HepG2 (cell line): ENCODE measurements around the gene SPHK1. TPM values are rescaled to one million over a fixed set of nuclear protein-coding genes. Genes with fewer than 3 reads are reported as not detected.

Experiments
- CENPT ChIP-seq: sonication (generic); formaldehyde crosslinking; IDR thresholded peaks from 2 replicates; pipeline ENCODE4 v1.8.0; 2022; ENCODE audit warnings: low read depth, mild to moderate bottlenecking, moderate library complexity, missing genetic modification reagents
- IRF1 ChIP-seq: sonication (generic); formaldehyde crosslinking; IDR thresholded peaks from 2 replicates; pipeline ENCODE4 v1.4.0; 2020; ENCODE audit warnings: low read depth, mild to moderate bottlenecking, missing genetic modification reagents
- THAP11 ChIP-seq: IDR thresholded peaks from 2 replicates; pipeline ENCODE4 v1.6.1; 2016; ENCODE audit warnings: missing biosample characterization, missing genetic modification reagents
- ZBTB8A ChIP-seq: sonication (generic); formaldehyde crosslinking; IDR thresholded peaks from 2 replicates; pipeline ENCODE4 v1.4.0; 2020; ENCODE audit warnings: mild to moderate bottlenecking, low read depth, missing genetic modification reagents, borderline replicate concordance
- ZNF292 ChIP-seq: sonication (generic); formaldehyde crosslinking; IDR thresholded peaks from 2 replicates; pipeline ENCODE4 v1.8.1; 2022; ENCODE audit warnings: mild to moderate bottlenecking, low read depth, missing genetic modification reagents, borderline replicate concordance
- ZNF550 ChIP-seq: sonication (generic); formaldehyde crosslinking; IDR thresholded peaks from 2 replicates; pipeline ENCODE4 v1.4.0; 2020; ENCODE audit warnings: mild to moderate bottlenecking, missing genetic modification reagents, borderline replicate concordance
- ZNF552 ChIP-seq: sonication (generic); formaldehyde crosslinking; IDR thresholded peaks from 2 replicates; pipeline ENCODE4 v1.9.0; 2022; ENCODE audit warnings: missing genetic modification reagents, mild to moderate bottlenecking, borderline replicate concordance
- ZNF557 ChIP-seq: sonication (generic); formaldehyde crosslinking; IDR thresholded peaks from 2 replicates; pipeline ENCODE4 v1.4.0; 2020; ENCODE audit warnings: missing genetic modification reagents
- ZNF615 ChIP-seq: sonication (generic); formaldehyde crosslinking; IDR thresholded peaks from 2 replicates; pipeline ENCODE4 v1.5.0; 2020; ENCODE audit warnings: mild to moderate bottlenecking, missing genetic modification reagents, borderline replicate concordance
- ZNF878 ChIP-seq: sonication (generic); formaldehyde crosslinking; IDR thresholded peaks from 2 replicates; pipeline ENCODE4 v1.8.1; 2023; ENCODE audit warnings: mild to moderate bottlenecking, missing genetic modification reagents, moderate library complexity
- polyA plus RNA-seq, 8 experiments: library from polyadenylated mRNA; depleted of rRNA in 3 of 8; stranded (reverse) in 7 of 8; unstranded in 1 of 8; fragments of >200 nt; fragmentation: Illumina TruSeq in 4 of 8; extraction: Trizol in 4 of 8; gene quantifications; 2 replicates each; pipeline versions ENCODE4 v1.2.1 to v1.2.3, GENCODE V29; 2011 to 2016; ENCODE audit warnings: low read depth in 4 of 8, missing spikeins in 1 of 8, mixed read lengths in 1 of 8; ENCODE audit not compliant: insufficient read depth in 1 of 8
- total RNA-seq, 5 experiments: library from RNA; depleted of rRNA; stranded (reverse); fragments of >200 nt; fragmentation: Illumina TruSeq; extraction: Trizol; gene quantifications; 2 replicates each; pipeline ENCODE4 v1.2.3, GENCODE V29; 2016; ENCODE audit warnings: low read depth in 1 of 5
- TF ChIP-seq, protein P1 (sequence below): sonication (generic); formaldehyde crosslinking; IDR thresholded peaks from 2 replicates; pipeline ENCODE4 v1.8.1; 2022; ENCODE audit warnings: mild to moderate bottlenecking, missing genetic modification reagents
- TF ChIP-seq, protein P2 (sequence below): sonication (generic); formaldehyde crosslinking; IDR thresholded peaks from 2 replicates; pipeline ENCODE4 v1.5.1; 2020; ENCODE audit warnings: mild to moderate bottlenecking, missing genetic modification reagents
- TF ChIP-seq, protein P3 (sequence below): fragments of 450-650 bp; IDR thresholded peaks from 2 replicates; pipeline ENCODE4 v1.6.1; 2017; ENCODE audit warnings: mild to moderate bottlenecking
- TF ChIP-seq, protein P4 (sequence below): sonication (generic); formaldehyde crosslinking; IDR thresholded peaks from 2 replicates; pipeline ENCODE4; 2020; ENCODE audit warnings: missing genetic modification reagents, mild to moderate bottlenecking, borderline replicate concordance

The SPHK1 gene
- total and polyA plus RNA-seq, 2 of the 13 experiments (the other 11 are each of a cell fraction or from before 2014, with no cell fraction given), result 129 to 160 TPM

DNA sequence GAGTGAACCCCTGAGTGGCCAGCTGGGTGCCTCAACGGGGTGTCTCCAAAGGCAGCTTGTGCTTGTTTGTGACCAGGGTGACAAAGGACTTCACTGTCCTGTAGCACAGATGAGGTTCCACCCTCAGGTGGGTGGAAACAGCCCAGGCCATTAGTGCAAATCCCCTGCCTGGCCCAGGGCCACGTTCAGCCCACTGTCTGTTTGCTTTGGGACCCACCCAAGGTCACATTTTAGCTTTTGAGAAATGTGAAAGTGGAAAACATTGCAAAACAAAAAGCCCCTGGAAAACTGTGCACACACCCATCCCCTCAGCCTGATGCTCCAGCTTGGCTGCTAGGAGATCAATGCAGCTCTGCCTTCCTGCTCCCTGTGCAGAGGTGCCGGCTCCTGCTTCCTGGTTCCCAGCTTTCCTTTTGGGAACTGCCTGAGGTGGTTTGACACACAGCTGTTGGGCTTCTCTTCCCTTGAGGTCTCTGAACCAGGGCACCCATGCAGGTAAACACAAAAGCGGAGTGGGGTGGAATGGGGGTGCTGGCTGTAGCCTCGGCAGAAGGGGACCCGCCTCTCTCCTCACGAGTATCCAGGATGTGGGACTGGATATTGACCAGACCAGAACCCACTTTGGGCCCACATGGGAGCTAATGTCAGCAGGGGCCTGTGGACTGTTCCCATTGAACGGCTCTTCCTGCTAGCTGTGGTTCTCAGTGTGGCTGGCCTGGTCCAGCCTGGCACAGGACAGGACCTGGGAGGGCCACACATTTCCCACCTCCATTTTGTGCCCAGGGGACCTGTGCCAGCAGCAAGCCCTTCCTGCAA lies 7.9 kb upstream of the SPHK1 start (continued):
- TF ChIP-seq, protein P1, sequence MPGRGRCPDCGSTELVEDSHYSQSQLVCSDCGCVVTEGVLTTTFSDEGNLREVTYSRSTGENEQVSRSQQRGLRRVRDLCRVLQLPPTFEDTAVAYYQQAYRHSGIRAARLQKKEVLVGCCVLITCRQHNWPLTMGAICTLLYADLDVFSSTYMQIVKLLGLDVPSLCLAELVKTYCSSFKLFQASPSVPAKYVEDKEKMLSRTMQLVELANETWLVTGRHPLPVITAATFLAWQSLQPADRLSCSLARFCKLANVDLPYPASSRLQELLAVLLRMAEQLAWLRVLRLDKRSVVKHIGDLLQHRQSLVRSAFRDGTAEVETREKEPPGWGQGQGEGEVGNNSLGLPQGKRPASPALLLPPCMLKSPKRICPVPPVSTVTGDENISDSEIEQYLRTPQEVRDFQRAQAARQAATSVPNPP (CRISPR knock-in tag), result peak; percentile 41; the same call in 1 of the 2 replicates
- TF ChIP-seq ZNF615 (CRISPR knock-in tag) (0 out of 2 replicates have a peak, but pooled peaks have one; percentile 76), IRF1 (CRISPR knock-in tag) (no peak), ZNF292 (CRISPR knock-in tag) (peak; percentile 93; the same call in 1 of the 2 replicates), ZNF550 (CRISPR knock-in tag) (no peak), ZNF557 (CRISPR knock-in tag) (peak; percentile 86; the same call in 1 of the 2 replicates), ZNF552 (no peak; the same call in 1 of the 2 replicates), THAP11 (CRISPR knock-in tag) (peak; percentile 64), CENPT (no peak), ZNF878 (0 out of 2 replicates have a peak, but pooled peaks have one; percentile 65), ZBTB8A (CRISPR knock-in tag) (no peak)
- TF ChIP-seq, protein P2, sequence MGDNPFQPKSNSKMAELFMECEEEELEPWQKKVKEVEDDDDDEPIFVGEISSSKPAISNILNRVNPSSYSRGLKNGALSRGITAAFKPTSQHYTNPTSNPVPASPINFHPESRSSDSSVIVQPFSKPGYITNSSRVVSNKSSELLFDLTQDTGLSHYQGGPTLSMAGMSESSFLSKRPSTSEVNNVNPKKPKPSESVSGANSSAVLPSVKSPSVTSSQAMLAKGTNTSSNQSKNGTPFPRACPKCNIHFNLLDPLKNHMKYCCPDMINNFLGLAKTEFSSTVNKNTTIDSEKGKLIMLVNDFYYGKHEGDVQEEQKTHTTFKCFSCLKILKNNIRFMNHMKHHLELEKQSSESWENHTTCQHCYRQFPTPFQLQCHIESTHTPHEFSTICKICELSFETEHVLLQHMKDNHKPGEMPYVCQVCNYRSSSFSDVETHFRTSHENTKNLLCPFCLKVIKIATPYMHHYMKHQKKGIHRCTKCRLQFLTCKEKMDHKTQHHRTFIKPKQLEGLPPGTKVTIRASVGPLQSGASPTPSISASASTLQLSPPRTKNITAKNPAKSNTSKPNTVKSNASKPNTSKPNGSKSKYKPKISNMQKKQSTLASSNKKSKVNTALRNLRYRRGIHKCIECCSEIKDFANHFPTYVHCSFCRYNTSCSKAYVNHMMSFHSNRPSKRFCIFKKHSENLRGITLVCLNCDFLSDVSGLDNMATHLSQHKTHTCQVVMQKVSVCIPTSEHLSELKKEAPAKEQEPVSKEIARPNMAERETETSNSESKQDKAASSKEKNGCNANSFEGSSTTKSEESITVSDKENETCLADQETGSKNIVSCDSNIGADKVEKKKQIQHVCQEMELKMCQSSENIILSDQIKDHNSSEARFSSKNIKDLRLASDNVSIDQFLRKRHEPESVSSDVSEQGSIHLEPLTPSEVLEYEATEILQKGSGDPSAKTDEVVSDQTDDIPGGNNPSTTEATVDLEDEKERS, result peak; percentile 87
- TF ChIP-seq, protein P3, sequence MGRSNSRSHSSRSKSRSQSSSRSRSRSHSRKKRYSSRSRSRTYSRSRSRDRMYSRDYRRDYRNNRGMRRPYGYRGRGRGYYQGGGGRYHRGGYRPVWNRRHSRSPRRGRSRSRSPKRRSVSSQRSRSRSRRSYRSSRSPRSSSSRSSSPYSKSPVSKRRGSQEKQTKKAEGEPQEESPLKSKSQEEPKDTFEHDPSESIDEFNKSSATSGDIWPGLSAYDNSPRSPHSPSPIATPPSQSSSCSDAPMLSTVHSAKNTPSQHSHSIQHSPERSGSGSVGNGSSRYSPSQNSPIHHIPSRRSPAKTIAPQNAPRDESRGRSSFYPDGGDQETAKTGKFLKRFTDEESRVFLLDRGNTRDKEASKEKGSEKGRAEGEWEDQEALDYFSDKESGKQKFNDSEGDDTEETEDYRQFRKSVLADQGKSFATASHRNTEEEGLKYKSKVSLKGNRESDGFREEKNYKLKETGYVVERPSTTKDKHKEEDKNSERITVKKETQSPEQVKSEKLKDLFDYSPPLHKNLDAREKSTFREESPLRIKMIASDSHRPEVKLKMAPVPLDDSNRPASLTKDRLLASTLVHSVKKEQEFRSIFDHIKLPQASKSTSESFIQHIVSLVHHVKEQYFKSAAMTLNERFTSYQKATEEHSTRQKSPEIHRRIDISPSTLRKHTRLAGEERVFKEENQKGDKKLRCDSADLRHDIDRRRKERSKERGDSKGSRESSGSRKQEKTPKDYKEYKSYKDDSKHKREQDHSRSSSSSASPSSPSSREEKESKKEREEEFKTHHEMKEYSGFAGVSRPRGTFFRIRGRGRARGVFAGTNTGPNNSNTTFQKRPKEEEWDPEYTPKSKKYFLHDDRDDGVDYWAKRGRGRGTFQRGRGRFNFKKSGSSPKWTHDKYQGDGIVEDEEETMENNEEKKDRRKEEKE, result no peak
- TF ChIP-seq, protein P4, sequence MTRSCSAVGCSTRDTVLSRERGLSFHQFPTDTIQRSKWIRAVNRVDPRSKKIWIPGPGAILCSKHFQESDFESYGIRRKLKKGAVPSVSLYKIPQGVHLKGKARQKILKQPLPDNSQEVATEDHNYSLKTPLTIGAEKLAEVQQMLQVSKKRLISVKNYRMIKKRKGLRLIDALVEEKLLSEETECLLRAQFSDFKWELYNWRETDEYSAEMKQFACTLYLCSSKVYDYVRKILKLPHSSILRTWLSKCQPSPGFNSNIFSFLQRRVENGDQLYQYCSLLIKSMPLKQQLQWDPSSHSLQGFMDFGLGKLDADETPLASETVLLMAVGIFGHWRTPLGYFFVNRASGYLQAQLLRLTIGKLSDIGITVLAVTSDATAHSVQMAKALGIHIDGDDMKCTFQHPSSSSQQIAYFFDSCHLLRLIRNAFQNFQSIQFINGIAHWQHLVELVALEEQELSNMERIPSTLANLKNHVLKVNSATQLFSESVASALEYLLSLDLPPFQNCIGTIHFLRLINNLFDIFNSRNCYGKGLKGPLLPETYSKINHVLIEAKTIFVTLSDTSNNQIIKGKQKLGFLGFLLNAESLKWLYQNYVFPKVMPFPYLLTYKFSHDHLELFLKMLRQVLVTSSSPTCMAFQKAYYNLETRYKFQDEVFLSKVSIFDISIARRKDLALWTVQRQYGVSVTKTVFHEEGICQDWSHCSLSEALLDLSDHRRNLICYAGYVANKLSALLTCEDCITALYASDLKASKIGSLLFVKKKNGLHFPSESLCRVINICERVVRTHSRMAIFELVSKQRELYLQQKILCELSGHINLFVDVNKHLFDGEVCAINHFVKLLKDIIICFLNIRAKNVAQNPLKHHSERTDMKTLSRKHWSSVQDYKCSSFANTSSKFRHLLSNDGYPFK (CRISPR knock-in tag), result peak; percentile 27; the same call in 1 of the 2 replicates
